PC-9 (cell line): ENCODE results near the gene WT1. TPM values are rescaled to one million over a fixed set of nuclear protein-coding genes. Genes with fewer than 3 reads are reported as not detected.

Experiments used
- BruUV-seq: library from RNA; stranded (reverse); fragments of 400-500 nt; replicated peaks from 2 replicates; lab custom pipeline; 2021; lab: Mats Ljungman, UMichigan
- CTCF ChIA-PET: fragments of 300-600 bp; sonication (Branson Sonifier 250); formaldehyde crosslinking; loops from one replicate; lab custom pipeline; 2022; ENCODE audit warnings: antibody characterized with exemption; lab: Charles Lee
- POLR2A ChIA-PET: fragments of 300-600 bp; sonication (Branson Sonifier 250); formaldehyde crosslinking; loops from one replicate; lab custom pipeline; 2022; ENCODE audit warnings: antibody characterized with exemption; ENCODE audit not compliant: unreplicated experiment; lab: Charles Lee
- DNase-seq, 2 experiments: peaks; one replicate each; pipeline versions ENCODE4 v3.0.0 to v3.0.0-alpha.2; 2015 to 2022; ENCODE audit warnings: mixed read lengths in 1 of 2
- H2AFZ ChIP-seq: fragments of 200-600 bp; sonication (generic); 2 replicates; pipeline ENCODE4 v1.8.1; 2017; ENCODE audit warnings: antibody characterized with exemption
- H3F3A ChIP-seq: fragments of 200-600 bp; sonication (generic); 2 replicates; pipeline ENCODE4 v1.8.1; 2017; ENCODE audit warnings: antibody characterized with exemption, mild to moderate bottlenecking, low read depth; ENCODE audit not compliant: insufficient read depth
- H3K27ac ChIP-seq: fragments of 200-600 bp; sonication (generic); 2 replicates; pipeline ENCODE4 v1.6.1; 2016; ENCODE audit warnings: mixed run types
- H3K27me3 ChIP-seq: fragments of 200-600 bp; sonication (generic); 2 replicates; pipeline ENCODE4 v1.6.1; 2016; ENCODE audit warnings: low read depth, mixed run types; ENCODE audit not compliant: insufficient read depth
- H3K36me3 ChIP-seq: fragments of 200-600 bp; sonication (generic); 2 replicates; pipeline ENCODE4 v1.6.1; 2016; ENCODE audit warnings: low read depth, mixed run types
- H3K4me1 ChIP-seq: fragments of 200-600 bp; sonication (generic); replicated peaks from 2 replicates; pipeline ENCODE4 v1.6.1; 2016; ENCODE audit warnings: mixed run types; ENCODE audit not compliant: insufficient read depth
- H3K4me2 ChIP-seq: fragments of 200-600 bp; sonication (generic); 2 replicates; pipeline ENCODE4 v1.6.1; 2017; ENCODE audit warnings: mixed run types
- H3K4me3 ChIP-seq: fragments of 200-600 bp; sonication (generic); 2 replicates; pipeline ENCODE4 v1.6.1; 2016; ENCODE audit warnings: mixed run types
- H3K79me2 ChIP-seq: fragments of 200-600 bp; sonication (generic); 2 replicates; pipeline ENCODE4 v1.6.1; 2017; ENCODE audit warnings: low read depth, mixed run types
- H3K9me2 ChIP-seq: fragments of 200-600 bp; sonication (generic); 2 replicates; pipeline ENCODE4 v1.8.1; 2017; ENCODE audit warnings: mild to moderate bottlenecking; ENCODE audit not compliant: insufficient read depth
- H3K9me3 ChIP-seq: fragments of 200-600 bp; sonication (generic); 2 replicates; pipeline ENCODE4 v1.8.1; 2016; ENCODE audit warnings: low read depth; ENCODE audit not compliant: insufficient read depth
- H4K20me1 ChIP-seq: fragments of 200-600 bp; sonication (generic); 2 replicates; pipeline ENCODE4 v1.8.1; 2017; ENCODE audit not compliant: insufficient read depth
- EZH2 ChIP-seq: fragments of 200-600 bp; sonication (generic); IDR thresholded peaks from 2 replicates; pipeline ENCODE4 v1.8.0; 2017; ENCODE audit warnings: antibody characterized with exemption, low read depth
- intact Hi-C: fragments of 100-400 bp; cut with micrococcal nuclease; formaldehyde crosslinking; loops from one replicate; pipeline ENCODE4 v1.10.0; 2022; ENCODE audit not compliant: unreplicated experiment
- total RNA-seq: library from RNA; stranded (reverse); gene quantifications from 2 replicates; pipeline ENCODE4 v1.2.3, GENCODE V29; 2021
- TF ChIP-seq, protein P1 (sequence below): fragments of 200-600 bp; sonication (generic); conservative IDR thresholded peaks from 2 replicates; pipeline ENCODE4 v1.6.1; 2017; ENCODE audit warnings: mixed run types, antibody characterized with exemption, mild to moderate bottlenecking, moderate library complexity

The WT1 gene
- total RNA-seq, 1 experiment from 2014 or later = not detected

DNA sequence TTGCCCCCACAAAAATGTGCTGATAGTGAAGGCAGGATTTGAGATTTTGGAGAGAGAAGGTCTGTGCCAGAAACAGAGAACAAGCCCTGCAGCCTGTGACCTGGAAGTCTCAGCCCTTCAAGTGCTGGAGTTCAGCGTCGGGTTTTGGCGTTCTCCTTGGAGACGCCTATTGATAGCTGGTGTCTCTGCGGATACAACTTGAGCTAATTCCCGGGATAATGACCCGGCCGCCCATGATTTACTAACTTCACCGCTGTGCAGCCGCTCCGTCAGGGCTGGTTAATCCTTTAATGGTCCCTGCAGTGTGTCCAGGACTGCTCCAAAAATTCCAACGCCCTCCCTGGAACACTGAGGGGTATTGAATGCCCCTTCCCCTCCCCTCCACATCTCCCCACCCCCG is 76.6 kb downstream of the WT1 start:
- TF ChIP-seq, protein P1, sequence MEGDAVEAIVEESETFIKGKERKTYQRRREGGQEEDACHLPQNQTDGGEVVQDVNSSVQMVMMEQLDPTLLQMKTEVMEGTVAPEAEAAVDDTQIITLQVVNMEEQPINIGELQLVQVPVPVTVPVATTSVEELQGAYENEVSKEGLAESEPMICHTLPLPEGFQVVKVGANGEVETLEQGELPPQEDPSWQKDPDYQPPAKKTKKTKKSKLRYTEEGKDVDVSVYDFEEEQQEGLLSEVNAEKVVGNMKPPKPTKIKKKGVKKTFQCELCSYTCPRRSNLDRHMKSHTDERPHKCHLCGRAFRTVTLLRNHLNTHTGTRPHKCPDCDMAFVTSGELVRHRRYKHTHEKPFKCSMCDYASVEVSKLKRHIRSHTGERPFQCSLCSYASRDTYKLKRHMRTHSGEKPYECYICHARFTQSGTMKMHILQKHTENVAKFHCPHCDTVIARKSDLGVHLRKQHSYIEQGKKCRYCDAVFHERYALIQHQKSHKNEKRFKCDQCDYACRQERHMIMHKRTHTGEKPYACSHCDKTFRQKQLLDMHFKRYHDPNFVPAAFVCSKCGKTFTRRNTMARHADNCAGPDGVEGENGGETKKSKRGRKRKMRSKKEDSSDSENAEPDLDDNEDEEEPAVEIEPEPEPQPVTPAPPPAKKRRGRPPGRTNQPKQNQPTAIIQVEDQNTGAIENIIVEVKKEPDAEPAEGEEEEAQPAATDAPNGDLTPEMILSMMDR = no peak
- TF ChIP-seq EZH2 = no peak
- Histone ChIP-seq H3K4me3 (no peak overlapping the region), H3K36me3 (no peaks in the 10 kb centered on the region), H3K27me3 (peaks cover 18% of the 10 kb centered on the region), H3K79me2 (no peaks in the 10 kb centered on the region), H3K9me2 (no peaks in the 10 kb centered on the region), H3K4me2 (no peak overlapping the region), H3K4me1 (no peaks in the 10 kb centered on the region), H3F3A (no peaks in the 10 kb centered on the region), H3K27ac (no peak overlapping the region), H3K9me3 (no peaks in the 10 kb centered on the region), H4K20me1 (no peaks in the 10 kb centered on the region), H2AFZ (no peak overlapping the region)
- POLR2A ChIA-PET = no interaction called here
- DNase-seq = no peak
- CTCF ChIA-PET = no interaction called here
- intact Hi-C loops = no loop called here
- BruUV-seq = no TSS peak

DNA sequence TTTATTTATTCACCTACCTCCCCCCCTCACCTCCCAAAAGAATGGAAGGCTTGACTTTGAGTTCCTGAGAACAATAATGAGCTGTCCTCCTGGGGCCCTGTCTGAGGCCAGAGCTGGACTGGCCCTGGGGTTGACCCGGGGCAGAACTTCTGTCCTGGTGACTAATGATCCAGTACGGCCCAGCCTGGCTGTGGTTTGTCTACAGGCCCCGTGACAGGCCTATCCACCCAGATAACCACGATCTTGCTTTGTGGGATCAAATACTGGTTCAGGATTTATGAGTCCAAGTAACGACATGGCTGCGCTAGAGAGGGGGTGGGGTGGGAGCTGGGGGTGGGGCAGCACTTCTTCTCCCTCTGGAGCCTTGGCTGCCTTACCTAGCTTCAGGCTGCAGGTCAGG is 81.5 kb downstream of the WT1 start:
- ChIA-PET CTCF (no interaction called here), POLR2A (no interaction called here)
- no peaks in the 10 kb centered on the region for H4K20me1 ChIP-seq
- TF ChIP-seq, protein P1 = no peak
- no peak for TF ChIP-seq EZH2
- no peaks in the 10 kb centered on the region for H3K79me2 ChIP-seq
- BruUV-seq = no TSS peak
- no peaks in the 10 kb centered on the region for H3K36me3 ChIP-seq
- H3K27ac ChIP-seq = no peak overlapping the region
- H2AFZ ChIP-seq = no peak overlapping the region
- H3K4me3 ChIP-seq = no peak overlapping the region
- no peak for DNase-seq
- H3K4me1 ChIP-seq = no peaks in the 10 kb centered on the region
- H3K9me3 ChIP-seq = no peaks in the 10 kb centered on the region
- H3K27me3 ChIP-seq = peaks cover 18% of the 10 kb centered on the region; the same call in 1 of the 2 replicates
- no peak overlapping the region for H3K4me2 ChIP-seq
- H3K9me2 ChIP-seq = no peaks in the 10 kb centered on the region
- H3F3A ChIP-seq = no peaks in the 10 kb centered on the region
- intact Hi-C loops = no loop called here

DNA sequence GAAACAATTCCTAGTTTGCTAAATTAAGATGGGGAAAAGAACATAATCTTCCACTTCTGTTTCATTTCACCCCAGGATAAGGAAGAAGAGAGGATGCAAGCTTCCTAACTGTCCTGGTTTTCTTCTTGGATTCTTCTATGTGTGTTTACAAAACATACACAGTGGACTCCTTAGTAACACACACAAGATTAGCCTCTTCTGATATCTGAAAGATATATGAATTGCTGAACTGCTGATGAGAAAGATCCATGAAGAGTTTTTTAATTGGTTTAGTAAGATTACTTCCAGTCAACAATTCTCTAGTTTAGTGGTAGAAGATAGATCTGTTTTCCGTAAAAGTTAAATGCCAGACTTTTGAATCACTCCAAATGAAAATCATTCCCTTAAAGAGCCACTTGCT is 86.8 kb downstream of the WT1 start:
- H4K20me1 ChIP-seq = no peaks in the 10 kb centered on the region
- H3K36me3 ChIP-seq = no peaks in the 10 kb centered on the region
- no peak overlapping the region for H3K4me3 ChIP-seq
- TF ChIP-seq, protein P1 = no peak
- no peak for TF ChIP-seq EZH2
- peaks cover 14% of the 10 kb centered on the region; the same call in 1 of the 2 replicates for H3K27me3 ChIP-seq
- H3F3A ChIP-seq = no peaks in the 10 kb centered on the region
- intact Hi-C loops = no loop called here
- H3K27ac ChIP-seq = no peak overlapping the region
- no TSS peak for BruUV-seq
- no peaks in the 10 kb centered on the region for H3K9me3 ChIP-seq
- no peak overlapping the region for H3K4me2 ChIP-seq
- CTCF ChIA-PET = interaction anchor here (0.6 kb wide), 1 partner anchor 404 kb away, joined by 4 read pairs; no protein-coding TSS in a partner anchor
- POLR2A ChIA-PET = no interaction called here
- no peaks in the 10 kb centered on the region for H3K4me1 ChIP-seq
- DNase-seq = no peak
- no peaks in the 10 kb centered on the region for H3K79me2 ChIP-seq
- H3K9me2 ChIP-seq = no peaks in the 10 kb centered on the region
- no peak overlapping the region for H2AFZ ChIP-seq
